ENCODE results near the gene DHRSX. TPM values are rescaled to one million over a fixed set of nuclear protein-coding genes. Genes with fewer than 3 reads are reported as not detected.

Gene DHRSX
- total and polyA plus RNA-seq, 2 of the 8 experiments (the other 6 are each of a cell fraction or from before 2014, with no cell fraction given) = 35.1 to 43.4 TPM

DNA sequence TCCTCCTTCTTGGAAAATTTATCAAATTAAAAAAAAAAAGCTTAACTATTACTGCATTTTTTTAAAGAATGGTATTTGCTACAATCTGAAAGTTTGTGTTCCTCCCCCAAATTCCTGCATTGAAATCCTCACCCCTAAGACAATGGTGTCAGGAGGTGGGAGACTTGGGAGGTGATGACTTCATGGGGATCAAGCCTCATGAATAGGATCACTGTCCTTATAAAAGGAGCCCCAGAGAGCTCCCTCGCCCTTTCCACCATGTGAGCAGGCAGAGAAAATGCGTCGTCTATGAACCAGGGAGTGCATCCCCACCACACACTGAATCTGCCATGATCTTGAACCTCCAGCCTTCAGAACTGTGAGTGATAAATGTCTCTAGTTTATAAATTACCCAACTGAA is 38.0 kb downstream of the DHRSX start:
- no peak overlapping the region; the same call in 1 of the 2 replicates for H2AK5ac ChIP-seq (ENCODE audit: low read depth, low read length)
- peaks cover 0 to 85% of the 10 kb centered on the region in 2 experiments for H3K79me2 ChIP-seq (ENCODE audit: control insufficient read depth in 1 of 2, insufficient read depth in 2 of 2, low read length in 2 of 2)
- H3K27me3 ChIP-seq (replicated peaks in 1 of 4; ENCODE audit: control insufficient read depth in 3 of 4, extremely low read depth in 1 of 4, insufficient read depth in 3 of 4, low read length in 3 of 4) = no peaks in the 10 kb centered on the region; a peak in 1 of 7 replicates
- H2BK20ac ChIP-seq (ENCODE audit: low read length) = no peak overlapping the region
- DNase-seq (ENCODE audit: low read depth in 1 of 2, low spot score in 2 of 2) = no peak
- no peak overlapping the region for H3K14ac ChIP-seq (ENCODE audit: insufficient read length)
- no peak overlapping the region for H2AFZ ChIP-seq (ENCODE audit: low read length)
- CTCF ChIA-PET (ENCODE audit: partially characterized antibody) = no interaction called here
- no peak for TF ChIP-seq BCL11A (IDR thresholded peaks at IDR 0.05; ENCODE audit: low read depth in 2 of 2, low read length in 2 of 2)
- peak; percentile 50; the same call in 1 of the 2 replicates for TF ChIP-seq TBP (IDR thresholded peaks at IDR 0.05; ENCODE audit: low read depth, low read length)
- TF ChIP-seq GTF2F1 (IDR thresholded peaks at IDR 0.05; ENCODE audit: borderline replicate concordance, low read depth, low read length) = 0 out of 2 replicates have a peak, but pooled peaks have one; percentile 48
- TF ChIP-seq MAX (IDR thresholded peaks at IDR 0.05) = peak; percentile 84
- TF ChIP-seq NRF1 (IDR thresholded peaks at IDR 0.05; ENCODE audit: low read depth, low read length) = no peak
- TF ChIP-seq SAP30 (IDR thresholded peaks at IDR 0.05; ENCODE audit: insufficient read depth, insufficient replicate concordance, low read length) = no peak
- TF ChIP-seq POLR2AphosphoS5 (IDR thresholded peaks at IDR 0.05; ENCODE audit: low read depth, low read length) = peak; percentile 35; the same call in 1 of the 2 replicates
- TF ChIP-seq, protein P1, sequence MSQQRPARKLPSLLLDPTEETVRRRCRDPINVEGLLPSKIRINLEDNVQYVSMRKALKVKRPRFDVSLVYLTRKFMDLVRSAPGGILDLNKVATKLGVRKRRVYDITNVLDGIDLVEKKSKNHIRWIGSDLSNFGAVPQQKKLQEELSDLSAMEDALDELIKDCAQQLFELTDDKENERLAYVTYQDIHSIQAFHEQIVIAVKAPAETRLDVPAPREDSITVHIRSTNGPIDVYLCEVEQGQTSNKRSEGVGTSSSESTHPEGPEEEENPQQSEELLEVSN (IDR thresholded peaks at IDR 0.05) = peak; percentile 78
- TF ChIP-seq TEAD4 (IDR thresholded peaks at IDR 0.05; ENCODE audit: low read depth, low read length) = peak; percentile 56; the same call in 1 of the 2 replicates
- H3K79me1 ChIP-seq (ENCODE audit: low read depth, low read length) = peaks cover 14% of the 10 kb centered on the region
- POLR2A ChIA-PET (ENCODE audit: partially characterized antibody) = no interaction called here
- no peak overlapping the region for H3K4ac ChIP-seq (replicated peaks; ENCODE audit: insufficient read length, low read depth, low read length)
- H3K23me2 ChIP-seq (ENCODE audit: low read depth, low read length) = no peaks in the 10 kb centered on the region
- no peak overlapping the region for H4K5ac ChIP-seq (ENCODE audit: insufficient read length, low read depth, low read length)
- H4K20me1 ChIP-seq (replicated peaks in 1 of 2; ENCODE audit: control insufficient read depth in 1 of 2, insufficient read depth in 2 of 2, low read length in 2 of 2) = no peaks in the 10 kb centered on the region
- peak; percentile 84 for FAIRE-seq
- H3K9ac ChIP-seq (replicated peaks in 1 of 4; ENCODE audit: extremely low read depth in 1 of 4, low read depth in 3 of 4, low read length in 3 of 4) = no peak overlapping the region
- H2BK12ac ChIP-seq (ENCODE audit: low read depth, low read length) = peak overlapping the region; percentile 20; the same call in 1 of the 2 replicates
- H3K18ac ChIP-seq (ENCODE audit: extremely low read depth, low read length) = no peak overlapping the region; the same call in 1 of the 2 replicates
- H2BK5ac ChIP-seq (ENCODE audit: low read depth, low read length) = peak overlapping the region; percentile 35; the same call in 1 of the 2 replicates
- H4K91ac ChIP-seq (replicated peaks; ENCODE audit: insufficient read length, low read length) = no peak overlapping the region
- H4K8ac ChIP-seq (ENCODE audit: extremely low read depth, insufficient read depth, low read length) = no peak overlapping the region
- peaks cover 0 to 32% (median 10%) of the 10 kb centered on the region in 4 experiments; a peak in 4 of 8 replicates for H3K36me3 ChIP-seq (ENCODE audit: control insufficient read depth in 2 of 4, insufficient read depth in 4 of 4, low read length in 3 of 4)
- no peak overlapping the region for H2BK120ac ChIP-seq (replicated peaks; ENCODE audit: low read depth, low read length)
- no peak overlapping the region for H3K27ac ChIP-seq (ENCODE audit: low read depth, low read length)
- no peak overlapping the region for H2BK15ac ChIP-seq (ENCODE audit: low read length)
- H3K56ac ChIP-seq (replicated peaks; ENCODE audit: insufficient read length, low read depth, low read length) = no peak overlapping the region
- 66% methylated on average over 3 of the region's 3 CpGs; no CpG with 5 or more reads in 1 of the 2 experiments for WGBS, 2 experiments (ENCODE audit: extremely low coverage in 1 of 2, insufficient coverage in 1 of 2, insufficient read length in 1 of 2, insufficient replicate concordance in 2 of 2, low coverage in 1 of 2, low lambda C conversion rate in 2 of 2, missing lambda C conversion rate in 1 of 2)
- H3K9me3 ChIP-seq (ENCODE audit: insufficient read depth in 2 of 2, low read depth in 1 of 2, low read length in 1 of 2) = peaks cover 30 to 38% of the 10 kb centered on the region in 2 experiments
- peaks cover 0 to 10% (median 2%) of the 10 kb centered on the region in 4 experiments; a peak in 4 of 7 replicates for H3K4me1 ChIP-seq (replicated peaks in 1 of 4; ENCODE audit: control insufficient read depth in 3 of 4, insufficient read depth in 4 of 4, low read length in 3 of 4)
- no peak overlapping the region for H3K4me3 ChIP-seq (ENCODE audit: extremely low read depth in 1 of 4, insufficient read depth in 2 of 4, low read depth in 3 of 4, low read length in 4 of 4)
- no peak overlapping the region for H3K23ac ChIP-seq (ENCODE audit: insufficient read length)
- peak overlapping the region in 1 of 2 experiments; percentile 9; a peak in 1 of 4 replicates for H3K4me2 ChIP-seq (ENCODE audit: insufficient read depth in 1 of 2, low read depth in 2 of 2, low read length in 2 of 2)
